Adrenal gland (tissue), 5 donors: ENCODE data around the gene NGFR.

Experiments used
- CTCF ChIP-seq, 6 experiments: fragments of 450-650 bp in 4 of 6; fragments of 200-600 bp in 2 of 6; sonication (generic) in 1 of 6; IDR thresholded peaks; 1 replicate in 5 of 6; 2 replicates in 1 of 6; pipeline versions ENCODE4 v1.5.1 to v1.8.0; 2016 to 2021; ENCODE audit warnings: antibody characterized with exemption in 6 of 6, mild to moderate bottlenecking in 2 of 6, moderate library complexity in 1 of 6
- POLR2A ChIP-seq, 2 donors: fragments of 450-650 bp; IDR thresholded peaks; one replicate each; pipeline ENCODE4 v1.6.1; 2017; ENCODE audit warnings: antibody characterized with exemption in 2 of 2, mild to moderate bottlenecking in 2 of 2, moderate library complexity in 1 of 2
- donor health status: DM: no; HTN: no; CAD: no.

- TF ChIP-seq CTCF (IDR thresholded peaks at IDR 0.05) (no peak), POLR2A (IDR thresholded peaks at IDR 0.05) (no peak)
Observed at GRCh38 chr17:49513044-49513395, 17.9 kb downstream of the NGFR start.
